Natural killer cell (primary cell): Measurements from ENCODE around the gene STK39. TPM values are rescaled to one million over a fixed set of nuclear protein-coding genes. Genes with fewer than 3 reads are reported as not detected.

Experiments
- ATAC-seq, 3 donors: fragments of 150-1000 bp in 2 of 3; fragments of 200-7000 bp in 1 of 3; cut with Tn5 transposase; 1 replicate in 1 of 3; 2 replicates in 2 of 3; pipeline ENCODE4 v1.10.0; 2021; ENCODE audit warnings: mild to moderate bottlenecking in 2 of 3, moderate library complexity in 2 of 3
- DNase-seq, 2 donors: peaks; one replicate each; pipeline versions ENCODE4 v3.0.0 to v3.0.0-alpha.2; 2013 to 2021; ENCODE audit warnings: mixed read lengths in 1 of 2
- H3K27ac ChIP-seq: one replicate; pipeline ENCODE4 v1.5.1; 2013; ENCODE audit warnings: mild to moderate bottlenecking, low read length
- H3K27me3 ChIP-seq: one replicate; pipeline ENCODE4 v1.6.1; 2013; ENCODE audit warnings: low read length; ENCODE audit not compliant: control insufficient read depth, insufficient read depth
- H3K36me3 ChIP-seq: one replicate; pipeline ENCODE4 v1.6.1; 2013; ENCODE audit warnings: low read length; ENCODE audit not compliant: control insufficient read depth, insufficient read depth
- H3K4me1 ChIP-seq: one replicate; pipeline ENCODE4 v1.6.1; 2013; ENCODE audit warnings: low read length; ENCODE audit not compliant: control insufficient read depth, insufficient read depth
- H3K4me3 ChIP-seq: one replicate; pipeline ENCODE4 v1.5.1; 2013; ENCODE audit warnings: low read length
- H3K9me3 ChIP-seq: one replicate; pipeline ENCODE4 v1.6.1; 2013; ENCODE audit warnings: low read length; ENCODE audit not compliant: control insufficient read depth, insufficient read depth
- H3K27ac Mint-ChIP-seq, 2 donors: one replicate each; pipeline ENCODE4 v1.8.0; 2022; ENCODE audit warnings: mild to moderate bottlenecking in 2 of 2, mixed read lengths in 2 of 2, moderate library complexity in 1 of 2
- H3K27me3 Mint-ChIP-seq, 2 donors: one replicate each; pipeline ENCODE4 v1.8.0; 2022; ENCODE audit warnings: low read depth in 2 of 2, mixed read lengths in 2 of 2
- H3K36me3 Mint-ChIP-seq: one replicate; pipeline ENCODE4 v1.8.0; 2022; ENCODE audit warnings: mixed read lengths
- H3K4me1 Mint-ChIP-seq, 2 donors: one replicate each; pipeline ENCODE4 v1.8.0; 2022; ENCODE audit warnings: mixed read lengths in 2 of 2
- H3K4me3 Mint-ChIP-seq: one replicate; pipeline ENCODE4 v1.8.0; 2022; ENCODE audit warnings: mild to moderate bottlenecking, moderate library complexity, mixed read lengths
- H3K9me3 Mint-ChIP-seq, 2 donors: one replicate each; pipeline ENCODE4 v1.8.0; 2022; ENCODE audit warnings: mixed read lengths in 2 of 2
- CTCF ChIP-seq: fragments of 200-600 bp; IDR thresholded peaks from one replicate; pipeline ENCODE4 v1.8.0; 2022; ENCODE audit warnings: antibody characterized with exemption
- WGBS: methylation state at CpG from one replicate; pipeline ENCODE4 v1.1.7; 2013; ENCODE audit warnings: missing lambda C conversion rate; ENCODE audit not compliant: insufficient coverage; 5-methylcytosine and 5-hydroxymethylcytosine counted together
- intact Hi-C: fragments of 100-400 bp; cut with micrococcal nuclease; formaldehyde crosslinking; loops from one replicate; pipeline ENCODE4 v1.14.2; 2022
- total RNA-seq, 4 donors: library from RNA; stranded (reverse); fragments of 120-200 nt in 1 of 4; gene quantifications; one replicate each; pipeline versions ENCODE4 v1.2.3 to v1.2.4, GENCODE V29; 2013 to 2022

The STK39 gene
- total RNA-seq, 3 donors from 2014 or later (not counting 1 experiment from before 2014, with no cell fraction given), result 53.3 to 79.3 (median 66.6) TPM

- peaks cover 15% of the 10 kb centered on the region for H3K36me3 Mint-ChIP-seq
- 77% methylated on average over 2 of the region's 2 CpGs for WGBS
Observed at GRCh38 chr2:168256448-168256847, 9.1 kb upstream of the STK39 start.

GRCh38 chr2:168255866-168256265, 8.5 kb upstream of the STK39 start:
- Histone ChIP-seq H3K9me3 (peaks cover 17% of the 10 kb centered on the region), H3K4me3 (no peak overlapping the region), H3K36me3 (no peaks in the 10 kb centered on the region), H3K27ac (no peak overlapping the region), H3K4me1 (peaks cover 10% of the 10 kb centered on the region), H3K27me3 (no peaks in the 10 kb centered on the region)
- TF ChIP-seq CTCF, result no peak
- no peak for DNase-seq
- intact Hi-C loops, result no loop called here
- no peaks in the 10 kb centered on the region for H3K27me3 Mint-ChIP-seq
- WGBS, result 94% methylated on average over 3 of the region's 3 CpGs
- no peak overlapping the region for H3K4me3 Mint-ChIP-seq
- H3K4me1 Mint-ChIP-seq, result peaks cover 27 to 35% of the 10 kb centered on the region in 2 donors
- peaks cover 2% of the 10 kb centered on the region in 2 donors for H3K9me3 Mint-ChIP-seq
- no peak overlapping the region for H3K27ac Mint-ChIP-seq
- no peak for ATAC-seq
- H3K36me3 Mint-ChIP-seq, result peaks cover 15% of the 10 kb centered on the region

More at GRCh38 chr2:168256448-168256847, 9.1 kb upstream of the STK39 start:
- peaks cover 27 to 34% of the 10 kb centered on the region in 2 donors for H3K4me1 Mint-ChIP-seq
- H3K27me3 Mint-ChIP-seq, result no peaks in the 10 kb centered on the region
- no peaks in the 10 kb centered on the region for H3K36me3 ChIP-seq
- TF ChIP-seq CTCF, result no peak
- intact Hi-C loops, result no loop called here
- peaks cover 10% of the 10 kb centered on the region for H3K4me1 ChIP-seq
- no peak for ATAC-seq
- no peak overlapping the region for H3K27ac Mint-ChIP-seq
- H3K9me3 ChIP-seq, result peaks cover 17% of the 10 kb centered on the region
- no peak overlapping the region for H3K4me3 ChIP-seq
- H3K9me3 Mint-ChIP-seq, result peaks cover 2% of the 10 kb centered on the region in 2 donors
- H3K4me3 Mint-ChIP-seq, result no peak overlapping the region
- H3K27me3 ChIP-seq, result no peaks in the 10 kb centered on the region
- H3K27ac ChIP-seq, result no peak overlapping the region
- no peak for DNase-seq

- ATAC-seq (no peak), DNase-seq (no peak)
- Histone ChIP-seq H3K4me1 (peaks cover 10% of the 10 kb centered on the region), H3K27ac (no peak overlapping the region), H3K9me3 (peaks cover 17% of the 10 kb centered on the region), H3K36me3 (no peaks in the 10 kb centered on the region), H3K4me3 (no peak overlapping the region), H3K27me3 (no peaks in the 10 kb centered on the region)
- H3K27me3 Mint-ChIP-seq, result no peaks in the 10 kb centered on the region
- H3K4me1 Mint-ChIP-seq, result peaks cover 27 to 35% of the 10 kb centered on the region in 2 donors
- H3K9me3 Mint-ChIP-seq, result peaks cover 2% of the 10 kb centered on the region in 2 donors
- 96% methylated on average over 8 of the region's 8 CpGs for WGBS
- no peak for TF ChIP-seq CTCF
- peaks cover 15% of the 10 kb centered on the region for H3K36me3 Mint-ChIP-seq
- no peak overlapping the region for H3K4me3 Mint-ChIP-seq
- peak overlapping the region; percentile 47 to 85 for H3K27ac Mint-ChIP-seq
- intact Hi-C loops, result no loop called here
Observed at GRCh38 chr2:168255103-168255502, 7.7 kb upstream of the STK39 start.
